Measurements from ENCODE around the gene CBARP.

GRCh38 chr19:1211494-1212234 is 26.1 kb downstream of the CBARP start:
- TF ChIP-seq POLR2A (IDR thresholded peaks at IDR 0.05; ENCODE audit: extremely low read depth, insufficient read length) (no peak), MYC (IDR thresholded peaks at IDR 0.05; ENCODE audit: low read depth, low read length) (no peak)
- TF ChIP-seq, protein P1, sequence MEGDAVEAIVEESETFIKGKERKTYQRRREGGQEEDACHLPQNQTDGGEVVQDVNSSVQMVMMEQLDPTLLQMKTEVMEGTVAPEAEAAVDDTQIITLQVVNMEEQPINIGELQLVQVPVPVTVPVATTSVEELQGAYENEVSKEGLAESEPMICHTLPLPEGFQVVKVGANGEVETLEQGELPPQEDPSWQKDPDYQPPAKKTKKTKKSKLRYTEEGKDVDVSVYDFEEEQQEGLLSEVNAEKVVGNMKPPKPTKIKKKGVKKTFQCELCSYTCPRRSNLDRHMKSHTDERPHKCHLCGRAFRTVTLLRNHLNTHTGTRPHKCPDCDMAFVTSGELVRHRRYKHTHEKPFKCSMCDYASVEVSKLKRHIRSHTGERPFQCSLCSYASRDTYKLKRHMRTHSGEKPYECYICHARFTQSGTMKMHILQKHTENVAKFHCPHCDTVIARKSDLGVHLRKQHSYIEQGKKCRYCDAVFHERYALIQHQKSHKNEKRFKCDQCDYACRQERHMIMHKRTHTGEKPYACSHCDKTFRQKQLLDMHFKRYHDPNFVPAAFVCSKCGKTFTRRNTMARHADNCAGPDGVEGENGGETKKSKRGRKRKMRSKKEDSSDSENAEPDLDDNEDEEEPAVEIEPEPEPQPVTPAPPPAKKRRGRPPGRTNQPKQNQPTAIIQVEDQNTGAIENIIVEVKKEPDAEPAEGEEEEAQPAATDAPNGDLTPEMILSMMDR (IDR thresholded peaks at IDR 0.05; ENCODE audit: low read depth, low read length), result no peak
- TF ChIP-seq, protein P2, sequence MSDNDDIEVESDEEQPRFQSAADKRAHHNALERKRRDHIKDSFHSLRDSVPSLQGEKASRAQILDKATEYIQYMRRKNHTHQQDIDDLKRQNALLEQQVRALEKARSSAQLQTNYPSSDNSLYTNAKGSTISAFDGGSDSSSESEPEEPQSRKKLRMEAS (IDR thresholded peaks at IDR 0.05; ENCODE audit: low read depth, low read length), result no peak
